IPS-20b (cell line): ENCODE measurements around the gene C2orf68.
"Not testable (repeated sequence)": the region's sequence is repeated elsewhere in the genome, so short reads cannot be mapped to it uniquely, and the experiment has no call there.

Experiments
- H3K27ac ChIP-seq: one replicate; pipeline ENCODE4 v1.5.1; 2013; ENCODE audit warnings: low read length
- H3K27me3 ChIP-seq: 2 replicates; pipeline ENCODE4 v1.6.1; 2013; ENCODE audit warnings: mild to moderate bottlenecking, low read length, inconsistent platforms; ENCODE audit not compliant: insufficient read depth
- H3K36me3 ChIP-seq: 2 replicates; pipeline ENCODE4 v1.6.1; 2013; ENCODE audit warnings: low read depth, mild to moderate bottlenecking, inconsistent platforms, low read length, moderate library complexity; ENCODE audit not compliant: insufficient read depth
- H3K4me1 ChIP-seq: 2 replicates; pipeline ENCODE4 v1.6.1; 2013; ENCODE audit warnings: mild to moderate bottlenecking, control low read depth, inconsistent platforms, low read length, moderate library complexity; ENCODE audit not compliant: insufficient read depth
- H3K4me3 ChIP-seq: 2 replicates; pipeline ENCODE4 v1.5.1; 2013; ENCODE audit warnings: mild to moderate bottlenecking, low read length, inconsistent platforms
- H3K9ac ChIP-seq: 2 replicates; pipeline ENCODE4 v1.6.1; 2013; ENCODE audit warnings: low read depth, mild to moderate bottlenecking, inconsistent platforms, low read length, moderate library complexity
- H3K9me3 ChIP-seq: 2 replicates; pipeline ENCODE4 v1.6.1; 2013; ENCODE audit warnings: mild to moderate bottlenecking, low read depth, low read length, inconsistent platforms; ENCODE audit not compliant: insufficient read depth

C2orf68 gene

GRCh38 chr2:85604568-85605339 is 7.1 kb downstream of the C2orf68 start:
- no peak overlapping the region for H3K27ac ChIP-seq
- no peaks in the 10 kb centered on the region for H3K9me3 ChIP-seq
- no peaks in the 10 kb centered on the region for H3K27me3 ChIP-seq
- no peak overlapping the region for H3K9ac ChIP-seq
- no peak overlapping the region for H3K4me3 ChIP-seq
- H3K4me1 ChIP-seq: no peaks in the 10 kb centered on the region
- H3K36me3 ChIP-seq: peaks cover 21% of the 10 kb centered on the region

- Histone ChIP-seq H3K36me3 (peaks cover 23% of the 10 kb centered on the region), H3K4me3 (peak overlapping the region; percentile 44; the same call in 1 of the 2 replicates)
- not testable (repeated sequence) for H3K9me3 ChIP-seq, H3K27ac ChIP-seq, H3K9ac ChIP-seq, H3K27me3 ChIP-seq, H3K4me1 ChIP-seq
These were observed 7.8 kb downstream of the C2orf68 start for GRCh38 chr2:85604133-85604444.

GRCh38 chr2:85602476-85603234 is 9.2 kb downstream of the C2orf68 start, which contains the start of gene TMEM150A:
Gene TMEM150A, minus strand, starts transcription at chr2:85602698. Its CDS starts 750 bp downstream, at chr2:85601948.
- Histone ChIP-seq H3K9me3 (no peaks in the 10 kb centered on the region), H3K4me1 (no peaks in the 10 kb centered on the region), H3K9ac (peak within 1 kb of the TSS; percentile 88), H3K27me3 (no peaks in the 10 kb centered on the region), H3K36me3 (peaks cover 22% of the 10 kb centered on the region), H3K27ac (peak within 1 kb of the TSS; percentile 40), H3K4me3 (peak within 1 kb of the TSS; percentile 99)

DNA sequence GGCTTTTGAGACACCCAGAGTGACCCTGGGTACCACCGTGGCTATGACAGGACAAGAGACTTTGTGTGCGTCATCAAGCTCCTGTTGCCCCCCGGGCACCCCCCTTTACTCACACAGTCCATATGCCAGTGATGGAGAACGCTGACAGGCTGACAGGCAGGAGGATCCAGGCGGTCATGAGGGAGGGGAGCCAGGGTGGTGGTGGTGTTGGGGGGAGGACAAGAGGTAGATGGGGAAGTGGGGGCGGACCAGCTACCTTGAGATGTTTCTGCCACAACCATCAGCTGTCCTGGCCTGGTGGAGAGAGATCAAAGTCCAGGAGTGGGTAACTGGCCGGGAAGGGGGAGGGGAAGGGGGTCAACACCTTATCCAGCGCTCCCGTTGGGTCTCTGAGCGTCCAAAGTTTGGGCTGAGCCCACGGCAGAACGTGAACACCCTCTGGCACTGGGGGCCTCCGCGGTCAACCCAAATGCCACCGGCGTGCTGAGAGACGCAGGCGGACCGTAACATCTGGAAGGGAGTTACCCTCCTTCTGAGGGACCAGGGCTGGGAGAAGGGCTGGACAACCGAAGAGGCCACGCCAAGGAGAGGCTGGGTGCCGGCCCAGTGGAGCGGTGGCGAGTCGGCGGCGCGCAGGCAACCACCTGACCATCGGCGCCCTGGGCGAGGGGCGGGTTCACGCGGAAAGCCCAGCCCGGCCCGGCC is 9.9 kb downstream of the C2orf68 start:
- Histone ChIP-seq H3K4me3 (peak overlapping the region; percentile 99), H3K36me3 (peaks cover 28% of the 10 kb centered on the region), H3K9me3 (no peaks in the 10 kb centered on the region), H3K27ac (no peak overlapping the region), H3K27me3 (no peaks in the 10 kb centered on the region), H3K9ac (peak overlapping the region; percentile 88), H3K4me1 (no peaks in the 10 kb centered on the region)

DNA sequence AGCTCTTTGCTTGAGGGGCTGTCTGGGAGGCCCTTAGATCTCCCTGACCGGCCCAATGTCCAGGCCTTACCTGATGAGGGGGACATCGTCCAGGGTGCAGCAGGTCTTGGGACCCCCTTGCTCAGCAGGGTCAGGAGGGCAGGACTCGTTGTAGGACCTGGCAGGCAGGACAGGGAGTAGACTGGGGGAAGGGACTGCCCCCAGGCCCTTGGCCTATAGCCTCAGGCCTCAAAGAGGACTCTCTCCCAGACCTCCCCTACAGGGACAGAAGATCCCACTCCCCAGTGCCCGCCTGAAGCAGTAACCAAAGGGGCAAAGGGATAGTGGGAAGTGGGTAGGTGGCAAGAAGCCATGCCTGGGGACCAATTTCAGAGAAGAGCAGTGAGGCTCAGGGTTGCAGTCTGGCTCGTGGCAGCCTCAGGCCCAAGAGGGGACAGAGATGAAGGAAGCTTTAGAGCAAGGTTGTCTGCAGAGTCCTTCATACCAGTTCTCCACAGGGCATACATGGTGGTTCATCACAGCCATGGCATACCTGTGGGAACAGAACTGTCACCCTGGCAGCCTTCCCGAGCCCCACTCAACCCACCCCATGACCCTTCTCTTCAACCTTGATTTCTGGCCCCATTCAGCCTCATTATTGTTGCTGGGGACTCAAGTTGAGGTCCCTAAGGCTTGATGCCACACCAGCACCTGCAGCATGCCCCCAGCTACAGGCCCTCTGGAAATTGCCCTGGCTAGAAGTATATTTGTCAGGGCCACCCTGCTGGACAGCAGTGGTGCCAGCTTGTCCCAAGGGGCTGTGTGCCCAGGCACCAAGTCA is 10.7 kb downstream of the C2orf68 start:
- H3K4me3 ChIP-seq: peak overlapping the region; percentile 99
- H3K9ac ChIP-seq: no peak overlapping the region
- no peak overlapping the region for H3K27ac ChIP-seq
- H3K4me1 ChIP-seq: peaks cover 3% of the 10 kb centered on the region; the same call in 1 of the 2 replicates
- peaks cover 33% of the 10 kb centered on the region for H3K36me3 ChIP-seq
- no peaks in the 10 kb centered on the region for H3K9me3 ChIP-seq
- H3K27me3 ChIP-seq: no peaks in the 10 kb centered on the region

DNA sequence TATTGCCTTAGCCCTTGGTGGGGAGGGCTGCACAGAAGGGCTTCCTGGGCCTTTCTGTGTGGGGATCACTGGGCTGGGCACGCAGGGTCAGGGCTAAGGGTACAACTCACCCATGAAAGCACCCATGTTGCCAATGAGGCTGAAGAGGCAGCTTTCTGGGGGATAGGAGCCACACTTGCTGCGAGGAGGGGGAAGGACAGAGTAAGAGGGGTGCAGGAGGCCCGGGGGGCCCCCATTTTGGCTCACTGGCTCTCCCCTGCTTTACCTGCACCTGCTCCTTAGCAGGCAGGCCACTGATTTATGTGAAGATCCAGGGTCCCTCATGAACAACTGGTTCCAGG is 11.7 kb downstream of the C2orf68 start:
- Histone ChIP-seq H3K4me1 (peaks cover 3% of the 10 kb centered on the region; the same call in 1 of the 2 replicates), H3K36me3 (peaks cover 33% of the 10 kb centered on the region), H3K27me3 (no peaks in the 10 kb centered on the region), H3K9me3 (no peaks in the 10 kb centered on the region), H3K9ac (no peak overlapping the region), H3K27ac (no peak overlapping the region), H3K4me3 (no peak overlapping the region)

DNA sequence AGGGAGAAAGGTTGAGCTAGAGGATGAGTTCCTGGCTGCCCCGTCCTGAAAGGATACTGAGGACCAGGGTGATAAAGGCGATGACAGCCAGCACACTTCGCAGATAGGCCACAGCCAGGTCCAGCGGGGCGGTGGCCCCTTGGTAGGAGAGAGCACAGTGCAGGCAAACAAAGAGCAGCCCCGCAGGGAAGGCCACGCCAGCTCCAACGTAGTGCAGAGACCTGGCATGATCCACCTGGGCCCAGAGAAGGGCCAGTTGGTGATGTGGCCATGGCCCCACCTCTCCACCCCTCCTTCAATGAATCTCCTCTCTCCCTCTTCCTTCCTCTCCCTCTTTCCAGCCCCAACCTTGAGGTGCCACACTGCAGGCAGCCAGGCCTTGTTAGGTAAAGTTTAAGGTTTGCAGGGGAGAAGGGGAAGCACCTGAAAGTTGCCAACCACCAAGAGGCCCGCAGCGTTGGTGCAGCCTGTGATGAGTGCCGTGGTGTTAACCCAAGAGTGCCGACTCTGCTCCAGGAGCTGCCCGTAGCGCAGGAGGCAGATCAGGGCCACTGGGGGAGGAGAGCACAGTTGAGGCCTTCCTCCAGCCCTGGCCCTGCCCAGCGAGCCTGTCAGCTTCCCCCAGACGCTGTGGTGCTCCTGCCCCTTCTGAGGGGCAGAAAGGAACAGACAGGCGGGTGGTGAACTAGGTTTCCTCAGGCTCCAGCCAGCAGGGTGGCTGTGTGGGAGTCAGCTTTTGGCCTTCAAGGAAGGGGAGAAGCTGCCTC is 12.2 kb downstream of the C2orf68 start:
- H3K27me3 ChIP-seq: no peaks in the 10 kb centered on the region
- H3K9ac ChIP-seq: no peak overlapping the region
- no peaks in the 10 kb centered on the region for H3K9me3 ChIP-seq
- H3K36me3 ChIP-seq: peaks cover 33% of the 10 kb centered on the region
- H3K27ac ChIP-seq: no peak overlapping the region
- H3K4me1 ChIP-seq: peaks cover 5% of the 10 kb centered on the region; the same call in 1 of the 2 replicates
- no peak overlapping the region for H3K4me3 ChIP-seq

DNA sequence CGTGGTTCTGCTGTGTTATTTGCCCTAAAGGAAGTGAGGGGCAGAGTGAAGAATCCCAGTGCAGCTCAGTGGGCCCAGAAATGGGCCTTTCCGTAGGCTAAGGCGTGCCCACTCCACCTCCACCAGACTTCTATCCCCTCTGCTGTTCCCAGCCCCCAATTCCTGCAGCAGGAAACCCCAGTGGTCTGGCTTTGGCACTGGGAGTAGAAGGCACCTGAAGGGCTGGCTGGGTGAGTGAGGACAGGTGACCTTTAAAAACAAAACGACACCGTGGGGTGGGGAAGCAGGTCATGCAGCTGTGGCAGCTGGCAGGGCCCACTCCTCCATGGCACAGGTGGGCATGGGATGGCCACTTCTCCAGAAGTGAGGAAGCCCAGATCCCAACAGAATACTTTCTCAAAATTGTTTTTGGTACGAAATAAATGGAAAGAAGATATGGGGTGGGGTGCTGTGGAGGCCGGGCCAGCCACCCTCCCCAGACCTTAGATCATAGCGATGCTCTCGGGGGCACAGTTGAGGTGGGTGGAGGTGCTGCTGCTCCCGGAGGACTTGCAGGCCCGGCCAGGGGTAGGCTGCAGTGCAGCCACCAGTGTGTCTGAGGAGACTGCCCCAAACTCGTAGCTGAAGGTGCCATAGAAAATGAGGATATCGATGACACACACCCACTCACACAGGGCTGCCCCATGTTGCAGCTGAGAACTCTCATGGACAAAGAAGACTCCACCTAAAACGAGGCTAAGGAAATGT is 13.1 kb downstream of the C2orf68 start:
- H3K27me3 ChIP-seq: no peaks in the 10 kb centered on the region
- no peak overlapping the region for H3K27ac ChIP-seq
- H3K36me3 ChIP-seq: peaks cover 33% of the 10 kb centered on the region
- no peaks in the 10 kb centered on the region for H3K9me3 ChIP-seq
- no peak overlapping the region for H3K9ac ChIP-seq
- H3K4me3 ChIP-seq: no peak overlapping the region
- peaks cover 7% of the 10 kb centered on the region; the same call in 1 of the 2 replicates for H3K4me1 ChIP-seq

DNA sequence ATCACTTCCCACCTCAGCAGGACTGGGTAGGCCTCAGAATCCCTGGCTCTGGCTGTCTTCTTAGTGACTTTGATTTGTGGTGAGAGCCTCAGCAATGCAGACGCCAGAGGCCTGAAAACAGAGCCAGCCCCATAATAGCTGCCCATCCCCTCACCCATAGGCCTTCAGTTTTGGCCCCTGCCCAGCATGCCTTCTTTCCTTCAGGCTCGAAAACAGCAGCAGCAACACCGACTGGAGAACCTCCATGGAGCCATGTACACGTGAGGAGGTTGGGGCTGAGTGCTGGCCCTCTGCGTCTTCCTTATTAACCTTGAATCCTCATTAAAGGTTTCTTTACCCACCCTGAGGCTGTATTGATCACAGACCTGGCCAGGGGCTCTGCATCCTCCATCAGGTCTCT is 14.6 kb downstream of the C2orf68 start:
- no peaks in the 10 kb centered on the region for H3K9me3 ChIP-seq
- no peak overlapping the region for H3K4me3 ChIP-seq
- H3K4me1 ChIP-seq: peaks cover 7% of the 10 kb centered on the region; the same call in 1 of the 2 replicates
- peaks cover 33% of the 10 kb centered on the region for H3K36me3 ChIP-seq
- no peaks in the 10 kb centered on the region for H3K27me3 ChIP-seq
- H3K9ac ChIP-seq: no peak overlapping the region
- H3K27ac ChIP-seq: no peak overlapping the region

DNA sequence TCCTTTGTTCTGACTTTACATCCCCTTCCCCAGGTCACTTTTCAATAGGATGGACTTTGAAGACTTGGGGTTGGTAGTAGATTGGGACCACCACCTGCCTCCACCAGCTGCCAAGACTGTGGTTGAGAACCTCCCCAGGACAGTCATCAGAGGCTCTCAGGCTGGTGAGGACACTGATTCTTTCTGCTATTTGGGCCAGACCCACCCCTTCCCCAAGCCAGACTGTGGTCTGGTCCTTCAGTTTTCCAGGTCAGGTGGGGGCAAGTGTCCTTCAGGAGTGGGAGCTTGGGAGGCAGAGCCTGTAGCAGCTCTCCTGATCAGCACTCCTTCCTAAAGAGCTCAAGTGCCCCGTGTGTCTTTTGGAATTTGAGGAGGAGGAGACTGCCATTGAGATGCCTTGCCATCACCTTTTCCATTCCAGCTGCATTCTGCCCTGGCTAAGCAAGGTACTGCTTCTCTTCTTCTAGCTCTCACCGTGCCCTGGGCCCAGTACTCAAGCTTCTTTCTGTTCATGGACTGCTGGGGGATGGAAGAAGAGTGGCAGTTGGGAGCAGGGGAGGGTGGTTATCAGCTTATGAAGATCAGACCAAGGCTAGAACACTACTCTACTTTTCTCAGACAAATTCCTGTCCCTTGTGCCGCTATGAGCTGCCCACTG is 15.3 kb downstream of the C2orf68 start:
- peak overlapping the region; percentile 87 for H3K9ac ChIP-seq
- H3K36me3 ChIP-seq: peaks cover 33% of the 10 kb centered on the region
- peak overlapping the region; percentile 87 for H3K4me3 ChIP-seq
- H3K27ac ChIP-seq: no peak overlapping the region
- no peaks in the 10 kb centered on the region for H3K9me3 ChIP-seq
- H3K4me1 ChIP-seq: peaks cover 7% of the 10 kb centered on the region; the same call in 1 of the 2 replicates
- H3K27me3 ChIP-seq: no peaks in the 10 kb centered on the region
